CD4-positive, CD25-positive, alpha-beta regulatory T cell (primary cell): ENCODE data around the gene RALBP1. TPM values are rescaled to one million over a fixed set of nuclear protein-coding genes. Genes with fewer than 3 reads are reported as not detected.
"Not testable (repeated sequence)": the region's sequence is repeated elsewhere in the genome, so short reads cannot be mapped to it uniquely, and the experiment has no call there.

Experiments
- ATAC-seq, 2 donors: fragments of 150-1000 bp; cut with Tn5 transposase; one replicate each; pipeline ENCODE4 v1.10.0; 2021; ENCODE audit warnings: low read depth in 2 of 2, moderate number of reproducible peaks in 2 of 2, moderate library complexity in 1 of 2
- DNase-seq, 3 donors: peaks; one replicate each; pipeline versions ENCODE4 v3.0.0 to v3.0.0-alpha.2; 2012 to 2022; ENCODE audit warnings: mixed read lengths in 1 of 3
- H3K27ac ChIP-seq: one replicate; pipeline ENCODE4 v1.7.0; 2013; ENCODE audit warnings: mild to moderate bottlenecking, low read length; ENCODE audit not compliant: insufficient read depth, poor library complexity, severe bottlenecking
- H3K27me3 ChIP-seq: one replicate; pipeline ENCODE4 v1.7.0; 2013; ENCODE audit warnings: low read length; ENCODE audit not compliant: control insufficient read depth, insufficient read depth
- H3K36me3 ChIP-seq: one replicate; pipeline ENCODE4 v1.7.0; 2013; ENCODE audit warnings: mild to moderate bottlenecking, low read length, moderate library complexity; ENCODE audit not compliant: control insufficient read depth, insufficient read depth
- H3K4me1 ChIP-seq: 2 replicates; pipeline ENCODE4 v1.7.0; 2013; ENCODE audit warnings: mild to moderate bottlenecking, low read length; ENCODE audit not compliant: insufficient read depth, control insufficient read depth, poor library complexity, severe bottlenecking
- H3K4me3 ChIP-seq: one replicate; pipeline ENCODE4 v1.7.0; 2013; ENCODE audit warnings: low read depth, mild to moderate bottlenecking, low read length, moderate library complexity
- H3K9me3 ChIP-seq, 2 experiments: 1 replicate in 1 of 2; 2 replicates in 1 of 2; pipeline ENCODE4 v1.7.0; 2013; ENCODE audit warnings: low read length in 2 of 2, mild to moderate bottlenecking in 1 of 2, moderate library complexity in 1 of 2; ENCODE audit not compliant: control insufficient read depth in 2 of 2
- H3K27ac Mint-ChIP-seq, 3 donors: one replicate each; pipeline ENCODE4 v1.8.0; 2020 to 2022; ENCODE audit warnings: mild to moderate bottlenecking in 3 of 3, mixed read lengths in 3 of 3, moderate library complexity in 2 of 3
- H3K27me3 Mint-ChIP-seq: one replicate; pipeline ENCODE4 v1.8.0; 2022; ENCODE audit warnings: mild to moderate bottlenecking, mixed read lengths
- H3K36me3 Mint-ChIP-seq: one replicate; pipeline ENCODE4 v1.8.0; 2020; ENCODE audit warnings: mixed read lengths
- H3K4me1 Mint-ChIP-seq, 4 donors: one replicate each; pipeline ENCODE4 v1.8.0; 2020 to 2022; ENCODE audit warnings: mixed read lengths in 4 of 4, mild to moderate bottlenecking in 1 of 4
- H3K4me3 Mint-ChIP-seq, 4 donors: one replicate each; pipeline ENCODE4 v1.8.0; 2020 to 2022; ENCODE audit warnings: mild to moderate bottlenecking in 4 of 4, mixed read lengths in 4 of 4, moderate library complexity in 3 of 4
- H3K9me3 Mint-ChIP-seq, 7 donors: one replicate each; pipeline ENCODE4 v1.8.0; 2020 to 2022; ENCODE audit warnings: mixed read lengths in 7 of 7, mild to moderate bottlenecking in 3 of 7, moderate library complexity in 2 of 7
- polyA plus RNA-seq, 4 donors: library from polyadenylated mRNA; unstranded; fragments of 300-500 nt; fragmentation: Illumina TruSeq; gene quantifications; one replicate each; pipeline ENCODE4 v1.2.3, GENCODE V29; 2021
- total RNA-seq: library from RNA; stranded (reverse); gene quantifications from one replicate; pipeline ENCODE4 v1.2.3, GENCODE V29; 2022

Gene RALBP1
- total and polyA plus RNA-seq, 5 donors from 2014 or later: 27.0 to 42.3 (median 38.4) TPM

DNA sequence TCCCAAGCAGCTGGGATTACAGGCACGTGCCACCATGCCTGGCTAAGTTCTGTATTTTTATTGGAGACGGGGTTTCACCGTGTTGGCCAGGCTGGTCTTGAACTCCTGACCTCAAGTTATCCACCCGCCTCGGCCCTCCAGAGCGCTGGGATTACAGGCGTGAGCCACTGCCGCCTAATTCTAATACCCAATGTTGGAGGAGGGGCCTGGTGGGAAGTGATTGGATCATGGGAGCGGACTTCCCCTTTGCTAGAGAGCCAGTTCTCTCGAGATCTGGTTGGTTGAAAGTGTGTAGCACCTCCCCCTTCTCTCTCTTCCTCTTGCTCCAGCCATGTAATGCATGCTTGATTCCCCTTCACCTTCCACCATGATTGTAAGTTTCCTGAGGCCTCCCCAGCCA lies 42.2 kb upstream of the RALBP1 start:
- not testable (repeated sequence) for H3K36me3 Mint-ChIP-seq, H3K9me3 ChIP-seq, H3K27ac ChIP-seq, H3K27me3 ChIP-seq, H3K4me1 ChIP-seq, ATAC-seq, H3K4me1 Mint-ChIP-seq, H3K27ac Mint-ChIP-seq, H3K9me3 Mint-ChIP-seq, DNase-seq, H3K4me3 Mint-ChIP-seq, H3K4me3 ChIP-seq, H3K36me3 ChIP-seq
- peaks cover 38% of the 10 kb centered on the region for H3K27me3 Mint-ChIP-seq

DNA sequence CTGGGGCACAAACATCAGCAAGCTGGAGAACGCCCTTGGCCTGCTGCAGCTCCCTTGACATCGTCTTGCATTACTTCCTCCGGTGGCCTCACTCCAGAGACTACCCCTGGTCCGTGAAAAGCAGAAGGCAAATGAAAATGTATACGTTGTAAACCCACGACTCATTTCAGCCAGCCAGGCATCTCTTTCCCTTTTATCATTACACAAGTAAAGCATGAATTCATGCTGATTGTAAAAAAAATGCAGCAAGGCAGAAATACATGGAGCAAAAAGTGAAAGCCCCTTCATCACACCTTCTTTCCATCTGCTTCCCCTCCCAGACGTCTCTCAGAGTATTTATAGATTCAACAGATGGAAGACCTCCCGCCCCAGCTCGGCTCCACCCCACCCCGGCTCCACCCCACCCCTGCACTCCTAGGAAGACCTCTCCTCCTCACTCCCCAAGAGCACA lies 41.6 kb upstream of the RALBP1 start:
- H3K9me3 ChIP-seq: no peaks in the 10 kb centered on the region
- ATAC-seq (no peak), DNase-seq (no peak)
- H3K4me3 ChIP-seq: no peak overlapping the region
- H3K36me3 ChIP-seq: no peaks in the 10 kb centered on the region
- H3K27ac ChIP-seq: no peak overlapping the region
- H3K4me1 ChIP-seq: no peaks in the 10 kb centered on the region
- H3K9me3 Mint-ChIP-seq: no peaks in the 10 kb centered on the region
- peaks cover 2% of the 10 kb centered on the region for H3K27me3 ChIP-seq
- peak overlapping the region in 1 of 4 donors; percentile 44 for H3K4me3 Mint-ChIP-seq
- H3K27me3 Mint-ChIP-seq: peaks cover 35% of the 10 kb centered on the region
- H3K36me3 Mint-ChIP-seq: no peaks in the 10 kb centered on the region
- H3K27ac Mint-ChIP-seq: no peak overlapping the region
- peaks cover 0 to 8% (median 4%) of the 10 kb centered on the region in 4 donors for H3K4me1 Mint-ChIP-seq

DNA sequence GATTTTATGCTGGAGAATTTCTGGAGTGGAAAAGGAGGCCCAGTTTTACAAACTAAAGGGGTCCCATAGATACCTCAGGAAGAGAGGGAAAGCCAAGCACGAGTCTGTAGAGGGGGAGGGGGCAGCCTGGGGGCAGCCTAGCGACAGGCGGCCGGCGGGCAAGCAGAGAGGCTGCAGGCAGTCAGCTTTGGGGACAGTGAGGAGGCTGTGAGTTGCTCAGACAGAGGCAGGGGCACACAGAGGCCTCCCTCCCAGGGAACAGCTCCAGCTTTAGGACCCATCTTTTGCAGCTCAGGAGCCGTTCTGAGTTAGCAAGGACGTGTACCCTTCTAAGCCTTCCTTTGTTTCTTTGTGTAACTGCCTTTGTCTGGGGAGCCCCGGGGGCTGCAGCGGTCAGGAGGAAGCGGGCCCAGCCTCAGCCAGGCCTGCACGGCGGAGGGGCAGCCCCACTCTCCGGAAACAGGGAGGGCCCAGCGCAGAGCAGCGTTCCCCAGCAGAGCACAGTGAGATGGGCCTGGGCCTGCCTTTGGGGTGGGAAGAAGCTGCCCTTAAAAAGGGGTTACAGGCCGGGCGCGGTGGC lies 41.1 kb upstream of the RALBP1 start:
- H3K27me3 Mint-ChIP-seq: peaks cover 33% of the 10 kb centered on the region
- no peak overlapping the region for H3K4me3 Mint-ChIP-seq

DNA sequence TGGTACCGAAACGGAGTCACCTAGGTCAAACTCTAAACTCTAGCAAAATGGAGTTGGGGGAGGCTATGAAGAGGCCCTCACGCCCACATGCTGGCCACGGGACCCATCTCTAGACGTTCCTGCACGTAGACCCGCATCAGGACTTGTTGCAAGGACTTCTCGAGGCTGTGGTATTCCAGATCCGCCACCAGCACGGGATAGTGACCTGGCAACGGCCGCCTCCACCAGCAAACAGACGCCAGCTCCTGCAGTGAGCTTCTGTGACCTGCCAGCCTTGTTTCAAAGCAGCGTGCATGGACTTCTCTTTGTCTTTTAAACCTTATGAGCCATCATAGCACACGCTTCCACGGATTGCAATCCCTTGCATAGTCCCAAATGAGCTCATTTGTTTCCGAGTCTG lies 40.3 kb upstream of the RALBP1 start:
- H3K27me3 Mint-ChIP-seq: peaks cover 33% of the 10 kb centered on the region
- H3K9me3 Mint-ChIP-seq: peaks cover 0 to 1% (median 0%) of the 10 kb centered on the region in 7 donors
- H3K36me3 Mint-ChIP-seq: no peaks in the 10 kb centered on the region
- no peak overlapping the region for H3K4me3 Mint-ChIP-seq
- H3K27me3 ChIP-seq: peaks cover 2% of the 10 kb centered on the region
- H3K4me3 ChIP-seq: no peak overlapping the region
- DNase-seq (no peak), ATAC-seq (no peak)
- H3K4me1 ChIP-seq: no peaks in the 10 kb centered on the region
- H3K4me1 Mint-ChIP-seq: peaks cover 0 to 8% (median 4%) of the 10 kb centered on the region in 4 donors
- H3K9me3 ChIP-seq: no peaks in the 10 kb centered on the region
- H3K27ac Mint-ChIP-seq: no peak overlapping the region
- no peaks in the 10 kb centered on the region for H3K36me3 ChIP-seq
- H3K27ac ChIP-seq: no peak overlapping the region

More for the DNA sequence above, 41.1 kb upstream of the RALBP1 start:
- Histone ChIP-seq H3K4me3 (no peak overlapping the region), H3K27me3 (peaks cover 2% of the 10 kb centered on the region), H3K36me3 (no peaks in the 10 kb centered on the region), H3K27ac (no peak overlapping the region), H3K9me3 (no peaks in the 10 kb centered on the region), H3K4me1 (no peaks in the 10 kb centered on the region)
- no peaks in the 10 kb centered on the region for H3K36me3 Mint-ChIP-seq
- DNase-seq (peak in 1 of 3 donors; percentile 1), ATAC-seq (no peak)
- peak overlapping the region in 1 of 3 donors; percentile 5 for H3K27ac Mint-ChIP-seq
- H3K9me3 Mint-ChIP-seq: peaks cover 0 to 1% (median 0%) of the 10 kb centered on the region in 7 donors
- peaks cover 0 to 8% (median 4%) of the 10 kb centered on the region in 4 donors for H3K4me1 Mint-ChIP-seq

DNA sequence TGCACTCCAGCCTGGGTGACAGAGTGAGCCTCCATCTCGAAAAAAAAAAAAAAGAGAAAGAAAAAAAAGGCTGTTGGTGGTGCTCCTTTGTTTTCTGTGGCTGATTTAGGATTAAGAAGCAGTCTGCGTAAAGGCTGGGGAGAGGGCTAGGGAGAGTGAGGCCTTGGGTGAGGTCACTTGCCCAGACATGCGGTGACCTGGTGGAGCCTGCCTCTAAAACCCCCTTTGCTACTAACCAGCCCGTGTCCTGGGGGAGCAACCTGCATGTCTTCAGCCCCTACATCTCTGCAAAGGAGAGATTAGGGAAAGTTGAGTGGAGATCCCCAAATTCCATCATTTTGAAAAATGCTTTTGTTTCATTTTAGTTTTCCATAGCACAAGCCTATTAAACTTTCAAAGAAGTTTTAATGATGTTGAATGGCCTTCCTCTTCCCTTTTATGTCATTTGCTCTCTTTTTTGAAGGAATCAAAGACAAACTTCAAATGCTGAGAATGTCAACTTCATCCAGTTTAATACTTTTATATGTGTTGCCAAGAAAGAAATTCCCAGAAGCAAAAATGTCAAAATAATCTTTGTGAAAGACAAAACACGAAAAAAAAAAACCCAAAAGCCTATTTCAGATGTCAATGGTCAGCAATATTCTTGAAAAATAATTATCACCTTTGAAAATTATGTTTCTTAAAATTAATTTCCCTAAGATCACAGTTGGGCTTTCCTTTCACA lies 38.9 kb upstream of the RALBP1 start:
- peaks cover 2% of the 10 kb centered on the region for H3K27me3 ChIP-seq
- no peak overlapping the region for H3K27ac ChIP-seq
- Mint-ChIP-seq H3K9me3 (peaks cover 0 to 1% (median 0%) of the 10 kb centered on the region in 7 donors), H3K4me3 (no peak overlapping the region), H3K36me3 (no peaks in the 10 kb centered on the region), H3K27ac (no peak overlapping the region), H3K27me3 (peaks cover 32% of the 10 kb centered on the region), H3K4me1 (peaks cover 0 to 8% (median 4%) of the 10 kb centered on the region in 4 donors)
- ATAC-seq (no peak), DNase-seq (no peak)
- no peaks in the 10 kb centered on the region for H3K9me3 ChIP-seq
- H3K4me3 ChIP-seq: no peak overlapping the region
- H3K36me3 ChIP-seq: no peaks in the 10 kb centered on the region
- H3K4me1 ChIP-seq: no peaks in the 10 kb centered on the region

DNA sequence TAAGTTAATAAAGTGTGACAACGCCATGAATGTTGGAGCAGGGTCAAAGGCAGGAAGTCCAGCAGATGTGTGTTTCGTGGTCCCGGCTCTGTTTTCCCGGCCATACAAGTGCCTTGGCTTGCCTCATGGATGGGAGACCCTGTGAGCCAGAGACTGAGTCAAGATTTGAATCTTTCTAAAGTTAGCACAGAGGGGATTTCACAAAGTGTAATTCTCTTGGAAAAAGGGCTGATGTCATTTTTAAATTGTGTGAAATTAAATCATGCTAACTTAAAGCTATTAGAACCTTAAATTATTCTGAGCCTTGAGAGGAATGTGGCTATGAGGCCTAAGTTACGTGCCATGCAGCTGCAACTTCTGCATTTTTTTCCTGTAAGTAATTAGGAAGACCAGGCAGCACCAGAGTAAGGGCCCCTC lies 38.3 kb upstream of the RALBP1 start:
- Histone ChIP-seq H3K4me3 (no peak overlapping the region), H3K27me3 (peaks cover 2% of the 10 kb centered on the region), H3K27ac (no peak overlapping the region), H3K4me1 (no peaks in the 10 kb centered on the region), H3K36me3 (no peaks in the 10 kb centered on the region), H3K9me3 (no peaks in the 10 kb centered on the region)
- no peaks in the 10 kb centered on the region for H3K36me3 Mint-ChIP-seq
- peaks cover 0 to 8% (median 4%) of the 10 kb centered on the region in 4 donors for H3K4me1 Mint-ChIP-seq
- DNase-seq (no peak), ATAC-seq (no peak)
- no peak overlapping the region for H3K27ac Mint-ChIP-seq
- no peak overlapping the region for H3K4me3 Mint-ChIP-seq
- peaks cover 0 to 1% (median 0%) of the 10 kb centered on the region in 7 donors for H3K9me3 Mint-ChIP-seq
- peaks cover 34% of the 10 kb centered on the region for H3K27me3 Mint-ChIP-seq

DNA sequence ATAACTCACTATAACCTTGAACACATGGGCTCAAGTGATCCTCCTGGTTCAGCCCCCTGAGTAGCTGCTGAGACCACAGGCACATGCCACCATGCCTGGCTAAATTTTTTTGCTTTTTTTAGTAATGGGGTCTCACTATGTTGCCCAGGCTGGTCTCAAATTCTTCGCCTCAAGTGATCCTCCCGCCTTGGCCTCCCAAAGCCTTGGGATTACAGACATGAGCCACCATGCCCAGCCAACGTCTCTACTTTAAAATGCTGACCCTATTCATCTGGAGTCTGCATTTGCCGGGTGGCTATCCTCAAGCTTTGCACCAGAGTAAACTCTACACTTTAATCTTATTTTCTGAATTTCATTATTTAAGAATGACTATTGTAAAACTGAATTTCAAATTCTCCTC lies 37.6 kb upstream of the RALBP1 start:
- no peak for ATAC-seq
- H3K4me1 Mint-ChIP-seq: peaks cover 0 to 8% (median 4%) of the 10 kb centered on the region in 4 donors
- no peaks in the 10 kb centered on the region for H3K36me3 Mint-ChIP-seq

More for the DNA sequence above, 37.6 kb upstream of the RALBP1 start:
- Histone ChIP-seq H3K4me3 (no peak overlapping the region), H3K27ac (no peak overlapping the region), H3K36me3 (no peaks in the 10 kb centered on the region), H3K27me3 (peaks cover 2% of the 10 kb centered on the region), H3K9me3 (no peaks in the 10 kb centered on the region), H3K4me1 (no peaks in the 10 kb centered on the region)
- Mint-ChIP-seq H3K9me3 (peaks cover 0 to 1% (median 0%) of the 10 kb centered on the region in 7 donors), H3K27me3 (peaks cover 39% of the 10 kb centered on the region), H3K4me3 (no peak overlapping the region), H3K27ac (no peak overlapping the region)
- no peak for DNase-seq
